GM18861 (cell line): ENCODE results near the gene LGALS3BP.

ENCODE experiments used
- ATAC-seq: cut with Tn5 transposase; IDR thresholded peaks from one replicate; pipeline ENCODE4 v1.9.1; 2021; ENCODE audit not compliant: unreplicated experiment

Gene LGALS3BP

GRCh38 chr17:79017546-79018369, 38.0 kb upstream of the LGALS3BP start:
- no peak for ATAC-seq

DNA sequence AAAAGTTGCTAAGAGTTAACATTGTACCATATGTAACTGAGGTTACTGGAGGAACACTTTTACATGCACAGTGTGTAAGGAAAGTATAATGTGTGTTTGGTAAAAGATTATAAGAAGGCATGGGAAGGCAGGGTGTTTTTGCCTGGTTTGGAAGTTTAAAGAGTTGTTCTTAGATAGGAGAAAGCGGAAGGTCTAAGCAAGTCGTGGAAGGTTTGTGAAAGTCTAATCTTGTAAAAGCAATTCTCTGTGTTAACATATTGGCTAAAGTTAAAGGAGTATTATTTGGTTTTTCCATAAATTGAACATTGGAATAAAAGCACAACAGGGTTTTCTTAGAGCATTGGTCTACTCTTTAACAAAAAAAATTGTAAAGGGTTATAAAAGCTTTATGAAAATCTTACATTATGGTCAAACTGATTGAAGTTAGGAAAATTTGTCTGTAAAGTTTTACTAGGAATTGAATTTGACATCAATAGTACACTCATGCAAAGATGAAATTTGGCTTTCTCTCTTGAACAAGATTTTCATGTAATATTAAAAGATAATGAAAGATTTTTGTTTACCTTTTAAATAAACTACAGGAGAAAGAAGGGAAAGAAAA, 34.5 kb upstream of the LGALS3BP start:
- ATAC-seq, result no peak

DNA sequence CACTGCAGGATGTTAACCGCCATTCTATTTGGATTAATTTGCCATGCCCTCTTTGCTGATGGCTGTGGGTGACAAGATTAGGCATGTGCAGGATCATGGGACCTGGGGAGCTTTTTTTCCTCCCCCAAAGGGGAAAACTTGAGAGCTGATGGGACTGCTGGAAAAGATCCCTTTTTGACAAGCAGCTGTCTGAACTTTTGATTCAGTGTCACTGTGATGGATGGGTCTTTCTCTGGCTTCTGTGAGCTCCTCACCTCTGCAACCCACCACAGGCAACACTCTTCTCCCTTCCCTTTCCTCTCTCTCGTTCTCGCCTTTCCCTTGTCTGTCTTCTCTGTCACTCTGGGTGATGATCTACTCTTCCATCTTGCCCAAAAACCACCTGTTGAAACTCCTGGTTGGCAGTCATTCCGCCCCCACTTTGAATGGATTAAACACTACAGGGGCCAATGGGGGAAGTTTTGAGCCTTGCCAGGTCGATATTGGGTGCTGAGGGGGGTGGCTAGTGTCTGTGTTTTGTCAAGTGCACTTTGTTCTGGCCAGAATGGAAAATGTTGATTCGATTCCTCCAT, 32.9 kb upstream of the LGALS3BP start:
- no peak for ATAC-seq

GRCh38 chr17:79011451-79012147, 31.9 kb upstream of the LGALS3BP start:
- no peak for ATAC-seq

GRCh38 chr17:79010304-79010646, 30.6 kb upstream of the LGALS3BP start:
- no peak for ATAC-seq

GRCh38 chr17:79009397-79010303, 29.9 kb upstream of the LGALS3BP start, which contains the start of gene CANT1:
Gene CANT1 (minus strand): TSS chr17:79009764. CDS start chr17:78997622, 12,142 bp downstream.
- peak; percentile 85 for ATAC-seq

- ATAC-seq, result peak; percentile 5
These were observed 29.1 kb upstream of the LGALS3BP start for GRCh38 chr17:79008666-79009387.

GRCh38 chr17:79007504-79008381, 28.0 kb upstream of the LGALS3BP start:
- no peak for ATAC-seq

GRCh38 chr17:79006794-79007503, 27.2 kb upstream of the LGALS3BP start:
- no peak for ATAC-seq

DNA sequence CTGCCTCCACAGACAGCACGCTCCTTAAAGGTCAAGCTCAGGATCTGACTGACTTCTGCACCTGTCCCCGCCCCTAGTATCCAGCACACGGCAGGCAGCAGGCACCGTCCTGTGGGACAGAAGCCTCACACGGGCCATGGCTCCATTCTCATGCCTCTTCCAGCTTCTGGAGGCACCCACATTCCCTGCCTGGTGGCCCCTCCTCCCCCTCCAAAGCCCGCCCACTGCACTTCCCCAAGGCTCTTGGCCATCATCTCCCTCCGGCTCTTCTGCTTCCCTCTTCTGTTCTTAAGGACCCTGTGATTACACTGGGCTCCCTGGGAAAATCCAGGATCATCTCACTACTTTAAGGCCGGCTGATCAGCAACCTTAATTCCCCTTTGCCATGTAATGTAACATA, 26.3 kb upstream of the LGALS3BP start:
- no peak for ATAC-seq

DNA sequence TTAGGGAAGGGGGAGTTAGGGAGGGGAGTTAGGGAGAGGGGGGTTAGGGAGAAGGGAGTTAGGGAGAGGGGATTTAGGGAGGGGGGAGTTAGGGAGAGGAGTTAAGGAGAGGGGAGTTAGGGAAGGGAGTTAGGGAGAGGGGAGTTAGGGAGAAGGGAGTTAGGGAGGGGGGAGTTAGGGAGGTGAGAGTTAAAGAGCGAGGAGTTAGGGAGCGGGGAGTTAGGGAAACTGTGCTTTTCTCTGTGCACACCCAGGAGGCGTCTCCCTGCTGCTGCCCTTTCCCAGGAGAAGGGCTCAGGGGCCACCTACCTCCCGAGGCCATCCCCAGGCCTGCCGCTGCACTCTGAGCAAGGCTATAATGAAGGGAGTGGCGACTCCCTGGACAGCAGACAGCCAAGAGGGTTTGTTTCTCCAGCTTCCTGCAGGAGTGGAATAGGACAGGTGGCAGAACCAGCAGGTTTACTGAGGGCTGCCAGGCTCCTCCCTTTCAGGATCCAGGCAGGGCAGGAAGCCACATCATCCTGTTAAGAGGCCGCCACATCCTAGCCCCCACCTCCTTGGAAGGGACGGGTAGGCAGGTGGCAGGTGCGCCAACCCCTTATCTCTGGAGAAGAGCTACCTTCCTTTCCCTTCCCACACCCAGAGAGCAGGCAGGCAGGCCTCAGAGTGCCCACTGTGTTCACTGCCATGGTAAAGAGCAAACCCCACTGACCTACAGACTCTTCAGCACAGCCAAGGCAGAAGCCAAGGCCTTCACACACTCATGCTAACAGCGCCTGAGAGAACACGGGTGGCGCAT, 25.5 kb upstream of the LGALS3BP start:
- no peak for ATAC-seq

GRCh38 chr17:79003661-79004411, 24.1 kb upstream of the LGALS3BP start:
- no peak for ATAC-seq

DNA sequence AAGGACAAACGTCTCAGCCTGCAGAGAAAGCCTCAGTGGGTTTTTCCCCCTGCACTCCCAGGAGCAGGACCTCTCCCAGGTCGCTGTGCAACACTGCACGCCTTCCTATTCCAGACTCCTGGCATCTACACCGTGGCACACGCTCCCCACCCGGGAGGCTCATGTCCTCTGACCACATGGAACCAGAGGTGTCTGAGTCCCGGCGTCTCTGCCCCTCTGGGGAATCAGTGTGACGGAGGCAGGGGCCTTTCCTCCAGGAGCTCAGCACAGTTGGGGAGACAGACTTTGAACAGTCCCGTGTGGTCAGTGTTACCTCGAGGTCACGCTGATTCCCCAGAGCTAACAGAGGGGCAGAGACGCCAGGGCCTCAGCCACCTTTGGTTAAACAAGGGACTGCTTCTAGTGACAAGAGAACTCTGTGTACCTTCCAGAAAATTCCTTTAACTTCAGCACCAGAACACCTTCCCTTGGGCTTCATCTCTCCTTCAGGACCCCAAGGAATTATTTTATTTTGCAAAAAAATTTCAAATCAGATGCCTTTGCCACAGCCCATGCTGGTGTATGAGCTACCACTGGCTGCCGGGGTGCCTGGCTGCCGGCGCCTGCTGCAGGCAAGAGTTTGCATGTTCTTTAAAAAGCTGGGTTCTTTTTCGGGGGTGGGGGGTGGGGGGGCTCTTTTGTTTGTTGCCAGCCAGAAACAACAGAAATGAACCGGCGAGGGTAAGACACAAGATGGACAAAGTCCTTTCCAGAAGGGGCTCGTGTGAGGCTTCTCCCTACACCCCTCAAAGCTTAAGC, 23.3 kb upstream of the LGALS3BP start:
- no peak for ATAC-seq

DNA sequence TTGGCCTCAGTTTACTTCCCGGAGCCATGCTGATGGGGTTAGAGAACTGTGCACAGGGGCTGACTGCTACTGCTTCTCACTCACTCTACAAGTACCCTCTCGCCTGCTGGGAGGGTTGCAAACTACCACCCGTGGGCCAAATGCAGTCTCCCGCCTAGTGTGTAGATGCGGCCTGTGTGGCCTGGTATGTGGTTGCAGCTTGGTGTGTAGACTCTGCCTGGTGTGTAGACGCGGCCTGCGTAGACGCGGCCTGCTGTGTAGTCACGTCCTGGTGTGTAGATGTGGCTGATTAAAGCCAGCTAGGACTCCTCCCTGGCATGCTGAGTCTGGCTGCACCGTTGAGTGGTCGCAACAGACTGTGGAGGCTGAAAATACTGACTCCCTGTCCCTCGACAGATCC, 22.6 kb upstream of the LGALS3BP start:
- ATAC-seq, result no peak

DNA sequence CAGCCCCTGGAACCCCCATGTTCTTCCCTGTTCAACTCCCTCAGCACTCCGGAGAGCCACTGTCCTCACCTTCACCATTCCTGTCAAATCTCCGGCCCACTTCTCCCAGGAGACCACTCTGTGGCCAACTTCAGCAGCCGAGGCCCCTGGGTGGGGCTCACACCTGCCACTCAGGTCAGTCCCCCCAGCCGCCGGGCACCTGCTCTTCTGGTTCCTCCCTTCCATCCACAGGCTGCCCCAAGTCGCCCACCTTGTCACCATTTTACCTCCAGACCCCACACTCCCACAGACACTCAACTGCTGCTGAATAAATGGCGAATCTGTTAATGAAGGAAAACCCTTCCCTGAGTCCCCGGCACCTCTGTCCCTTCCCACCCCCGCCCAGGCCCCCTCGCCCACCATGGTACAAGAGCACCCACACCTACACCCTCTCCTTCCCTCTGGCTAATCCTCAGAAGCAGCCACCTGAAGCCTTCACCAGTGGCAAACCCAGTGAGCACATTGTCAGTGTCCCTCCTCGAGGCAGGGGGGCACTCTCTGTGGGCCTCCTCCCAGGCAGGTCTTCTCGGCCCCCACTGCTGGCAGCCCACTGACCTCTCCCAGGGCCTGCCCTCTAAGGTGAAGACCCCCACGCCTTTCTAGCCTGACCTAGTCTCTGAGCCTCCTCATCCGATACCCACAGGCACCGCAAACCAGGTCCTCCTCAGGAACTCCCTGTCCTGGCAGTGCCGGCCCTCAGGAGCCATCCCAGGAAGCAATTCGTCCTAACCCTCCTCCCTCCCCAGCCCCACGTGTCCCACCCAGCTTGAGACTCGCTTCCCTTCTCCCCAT, 21.7 kb upstream of the LGALS3BP start:
- no peak for ATAC-seq
